Measurements from ENCODE around the gene SRD5A3.

The SRD5A3 gene

DNA sequence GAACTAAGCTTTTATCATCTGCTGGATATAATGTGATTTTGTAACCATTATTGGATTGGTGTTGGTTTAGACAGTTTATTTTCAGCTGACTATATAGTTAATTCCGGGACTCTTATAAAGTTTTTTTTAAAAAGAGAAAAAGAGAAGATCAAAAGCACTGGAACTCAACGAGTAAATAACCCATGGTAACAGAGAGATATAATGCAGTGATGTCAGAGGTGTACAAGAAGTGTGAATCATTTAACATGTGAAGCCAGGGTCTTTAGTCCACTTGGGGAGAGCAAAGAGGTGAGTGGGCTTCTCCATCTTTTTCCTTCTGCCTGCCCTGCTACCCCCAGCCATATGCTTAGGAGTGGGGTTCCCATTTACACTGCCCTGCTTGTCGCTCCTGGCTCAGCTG is 52.9 kb downstream of the SRD5A3 start:
- no peak for DNase-seq (ENCODE audit: extremely low spot score, insufficient read length, low read depth)

DNA sequence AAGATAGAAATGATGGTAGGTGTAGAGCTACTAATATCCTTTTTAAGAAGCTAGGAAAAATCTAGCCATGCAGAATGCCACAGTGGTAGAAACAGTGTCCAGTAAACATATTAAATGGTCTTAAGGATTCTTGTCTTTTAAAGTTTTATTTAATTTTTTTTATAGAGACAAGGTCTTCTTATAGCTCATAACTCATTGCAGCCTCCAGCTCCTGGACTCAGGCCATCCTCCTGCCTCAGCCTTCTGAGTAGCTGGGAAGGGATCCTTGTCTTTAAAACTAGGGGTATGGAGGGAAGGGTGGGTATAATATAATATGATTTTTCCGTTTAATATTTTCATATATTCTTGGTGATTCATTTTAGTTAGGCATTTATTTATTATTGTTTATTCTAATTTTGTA is 53.5 kb downstream of the SRD5A3 start:
- DNase-seq (ENCODE audit: extremely low spot score, insufficient read length, low read depth) (no peak), FAIRE-seq (no peak)

More for the DNA sequence above, 52.9 kb downstream of the SRD5A3 start:
- no peak for FAIRE-seq

DNA sequence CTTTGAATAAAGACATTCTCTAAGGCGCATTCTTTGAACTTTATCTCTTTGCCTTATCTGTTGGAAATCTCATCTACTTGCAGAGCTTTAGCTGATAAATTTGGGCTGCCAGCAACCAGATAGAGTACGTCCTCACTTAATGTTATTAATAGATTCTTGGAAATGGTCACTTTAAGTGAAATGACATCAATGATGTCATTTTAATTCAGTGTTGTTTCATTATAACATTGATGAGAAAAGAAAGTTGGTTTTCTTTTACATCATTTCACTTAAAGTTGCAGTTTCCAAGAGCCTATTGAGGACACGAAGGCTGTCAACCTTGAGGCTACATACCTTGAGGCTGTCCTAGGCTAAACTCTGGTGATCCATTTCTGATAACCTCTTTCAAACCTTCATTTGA is 59.0 kb downstream of the SRD5A3 start:
- FAIRE-seq (no peak), DNase-seq (ENCODE audit: extremely low spot score, insufficient read length, low read depth) (no peak)

DNA sequence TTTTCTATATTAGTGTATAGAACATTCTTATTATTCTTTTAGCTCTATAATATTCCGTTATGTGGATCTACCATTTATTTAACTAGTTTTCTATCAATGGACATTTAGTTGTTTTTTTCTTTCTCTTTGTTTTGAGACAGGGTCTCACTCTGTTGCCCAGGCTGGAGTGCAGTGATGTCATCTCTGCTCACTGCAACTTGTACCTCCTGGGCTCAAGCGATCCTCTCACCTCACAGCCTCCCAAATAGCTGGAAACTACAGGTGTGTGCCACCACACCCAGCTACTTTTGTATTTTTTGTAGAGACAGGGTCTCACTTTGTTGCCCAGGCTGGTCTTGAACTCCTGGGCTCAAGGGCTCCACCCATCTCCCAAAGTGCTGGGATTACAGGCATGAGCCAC is 60.5 kb downstream of the SRD5A3 start:
- FAIRE-seq, result no peak
- DNase-seq (ENCODE audit: extremely low spot score, insufficient read length, low read depth), result no peak

DNA sequence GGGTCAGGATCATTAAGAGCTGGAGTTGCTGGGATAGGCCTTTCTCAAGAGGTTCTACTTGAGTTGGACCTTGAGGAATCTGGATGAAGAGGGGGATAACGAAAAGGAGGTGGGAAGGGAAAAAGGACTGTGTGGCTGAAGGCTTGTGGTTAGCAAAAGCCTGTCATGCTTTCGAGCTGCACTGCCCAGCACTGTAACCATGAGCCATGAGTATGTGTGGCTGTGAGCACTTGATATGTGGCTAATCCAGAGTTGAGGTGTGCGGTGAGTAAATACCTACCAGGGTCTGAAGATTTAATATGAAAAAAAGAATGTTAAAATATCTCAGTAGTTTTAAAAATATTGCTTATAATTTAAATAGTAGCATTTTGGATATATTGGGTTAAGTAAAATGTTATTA is 61.1 kb downstream of the SRD5A3 start:
- DNase-seq (ENCODE audit: extremely low spot score, insufficient read length, low read depth) (no peak), FAIRE-seq (no peak)

DNA sequence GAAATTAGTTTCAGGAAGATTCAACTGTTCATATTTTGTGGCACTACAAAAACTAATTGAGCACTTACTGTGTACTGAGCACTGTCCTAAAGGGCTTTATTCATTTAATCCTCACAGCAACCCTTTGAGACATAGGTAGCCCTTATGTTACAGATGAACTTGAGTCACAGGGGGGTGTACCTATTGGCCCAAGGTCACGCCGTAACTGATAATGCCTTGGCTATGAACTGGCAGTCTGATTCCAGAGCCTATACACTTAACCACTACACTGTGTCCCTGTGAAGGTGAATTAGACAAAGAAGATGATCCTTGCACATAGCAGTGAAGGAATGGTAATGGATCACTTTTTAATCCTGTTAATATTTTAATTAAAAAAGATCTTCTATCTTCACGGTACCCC is 61.7 kb downstream of the SRD5A3 start:
- FAIRE-seq (no peak), DNase-seq (ENCODE audit: extremely low spot score, insufficient read length, low read depth) (no peak)

DNA sequence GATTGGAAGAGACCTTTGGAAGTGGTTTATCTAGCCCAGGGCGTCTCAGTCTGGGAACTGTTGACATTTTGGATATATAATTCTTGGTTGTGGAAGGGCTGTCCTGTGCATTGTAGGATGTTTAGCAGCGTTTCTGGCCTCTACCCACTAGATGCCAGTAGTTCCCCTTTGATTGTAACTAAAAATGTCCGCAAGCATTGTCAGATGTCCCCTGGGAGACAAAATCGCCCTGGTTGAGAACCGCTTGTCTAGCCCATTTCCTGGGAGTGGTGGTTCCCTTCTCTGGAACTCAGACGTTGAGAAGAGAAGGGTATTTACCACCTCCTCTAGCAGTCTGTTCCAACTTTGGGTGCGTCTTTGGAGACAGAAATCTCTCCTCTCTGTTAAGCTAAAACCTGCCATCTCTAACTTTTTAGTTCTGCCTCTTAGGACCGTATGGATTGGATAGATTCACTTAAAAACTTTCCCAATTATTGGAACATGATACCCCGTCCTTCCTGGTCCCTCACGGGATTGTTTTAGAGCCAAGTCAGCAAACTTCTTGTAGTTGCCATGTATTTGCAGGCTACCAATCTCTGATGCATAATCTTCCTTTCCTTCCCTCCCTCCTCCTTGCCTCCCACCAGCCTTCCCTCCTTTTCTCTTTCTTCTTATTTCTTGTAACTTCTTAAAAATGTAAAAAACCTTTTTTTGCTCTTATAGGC is 63.6 kb downstream of the SRD5A3 start:
- DNase-seq (ENCODE audit: extremely low spot score, insufficient read length, low read depth) (no peak), FAIRE-seq (peak; percentile 87)

DNA sequence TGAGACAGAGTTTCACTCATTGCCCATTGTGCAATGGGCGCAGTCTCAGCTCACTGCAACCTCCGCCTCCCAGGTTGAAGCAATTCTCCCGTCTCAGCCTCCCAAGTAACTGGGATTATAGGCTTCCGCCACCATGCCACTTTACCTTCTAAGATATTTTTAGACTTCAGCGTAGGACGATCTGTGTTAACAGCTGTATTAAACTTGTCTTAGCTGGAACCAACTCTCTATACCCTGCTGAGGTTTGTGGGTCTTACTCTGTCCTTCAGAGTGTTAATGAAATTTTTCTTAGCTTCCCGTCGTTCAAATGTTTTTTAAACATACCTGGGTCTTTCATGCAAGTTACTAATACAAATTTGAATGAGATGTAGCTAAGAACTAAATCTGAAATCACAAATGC is 64.4 kb downstream of the SRD5A3 start:
- FAIRE-seq, result no peak
- no peak for DNase-seq (ENCODE audit: extremely low spot score, insufficient read length, low read depth)

DNA sequence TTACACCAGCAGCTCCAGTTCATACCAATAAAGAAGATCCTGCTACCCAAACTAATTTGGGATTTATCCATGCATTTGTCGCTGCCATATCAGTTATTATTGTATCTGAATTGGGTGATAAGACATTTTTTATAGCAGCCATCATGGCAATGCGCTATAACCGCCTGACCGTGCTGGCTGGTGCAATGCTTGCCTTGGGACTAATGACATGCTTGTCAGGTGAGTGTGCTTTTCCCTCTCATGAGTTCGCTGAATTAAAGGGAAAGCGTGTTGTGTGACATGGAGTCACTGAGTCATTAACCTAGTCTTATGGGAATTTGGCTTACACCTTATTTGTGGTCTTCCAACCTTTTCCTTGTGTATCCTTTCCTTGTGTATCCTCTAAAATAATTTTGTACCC is 65.6 kb downstream of the SRD5A3 start:
- DNase-seq (ENCODE audit: extremely low spot score, insufficient read length, low read depth) (no peak), FAIRE-seq (no peak)

DNA sequence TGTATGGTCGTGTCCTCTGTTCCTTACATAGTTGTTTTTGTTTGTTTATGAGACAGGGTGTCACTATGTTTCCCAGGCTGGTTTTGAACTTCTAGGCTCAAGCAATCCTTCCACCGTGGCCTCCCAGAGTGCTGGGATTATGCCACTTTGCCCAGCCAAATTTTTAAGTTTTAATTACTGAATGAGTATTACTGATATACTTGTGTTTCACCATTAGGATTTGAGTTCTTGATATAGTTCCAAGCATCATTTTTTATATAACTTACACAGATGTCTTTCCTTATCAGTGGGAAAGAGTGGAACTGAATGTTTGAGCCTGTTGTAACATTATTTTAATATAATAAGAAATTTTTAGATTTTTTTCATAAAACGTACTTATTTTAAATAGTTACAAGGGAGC is 70.1 kb downstream of the SRD5A3 start:
- DNase-seq (ENCODE audit: extremely low spot score, insufficient read length, low read depth) (no peak), FAIRE-seq (no peak)
